ENCODE measurements around the gene TMEM219. TPM values are rescaled to one million over a fixed set of nuclear protein-coding genes. Genes with fewer than 3 reads are reported as not detected.

TMEM219 gene
- total and polyA plus RNA-seq, 4 donors, result 25.5 to 75.9 (median 46.9) TPM

DNA sequence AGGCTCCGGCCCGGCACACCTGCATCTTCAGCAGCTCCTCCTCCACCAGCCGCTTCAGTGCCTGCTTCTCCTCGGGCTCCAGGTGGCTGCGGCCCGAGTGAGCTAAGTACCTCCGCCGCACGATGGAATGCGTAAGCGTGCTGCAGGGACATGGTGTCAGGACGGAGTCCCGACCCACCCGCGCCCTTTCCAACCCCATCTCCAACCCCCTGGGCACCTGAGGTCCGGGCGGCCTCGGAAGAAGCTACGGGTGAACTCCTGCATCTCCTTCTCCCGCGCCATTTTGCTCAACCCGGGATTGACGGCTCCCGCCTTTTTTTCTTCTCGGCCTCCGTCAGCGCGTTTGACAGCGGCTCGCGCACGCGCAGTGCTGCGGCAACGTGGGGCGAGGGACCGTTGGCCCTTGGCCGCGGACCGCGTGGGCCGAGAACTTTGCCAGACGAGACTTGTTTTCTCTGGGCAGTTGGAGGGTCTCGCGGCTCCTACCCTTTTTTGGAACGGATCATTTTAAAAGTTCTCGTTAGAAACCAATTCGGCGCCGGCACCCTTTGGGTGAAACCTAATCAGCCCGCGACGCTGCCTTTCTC, 33.5 kb downstream of the TMEM219 start, which contains the start of gene HIRIP3:
TSS of gene HIRIP3 (minus strand) at position 294 of the 587 bp plus-strand sequence. CDS start at position 282, 12 bp downstream.
- H3K9ac ChIP-seq (ENCODE audit: low read depth in 1 of 2, low read length in 2 of 2), result peak within 1 kb of the TSS; percentile 99 to 100
- H3K4me1 ChIP-seq (ENCODE audit: control insufficient read depth in 4 of 4, insufficient read depth in 4 of 4, low read length in 3 of 4), result peaks cover 2 to 26% (median 18%) of the 10 kb centered on the region in 4 donors
- TF ChIP-seq, protein P1, sequence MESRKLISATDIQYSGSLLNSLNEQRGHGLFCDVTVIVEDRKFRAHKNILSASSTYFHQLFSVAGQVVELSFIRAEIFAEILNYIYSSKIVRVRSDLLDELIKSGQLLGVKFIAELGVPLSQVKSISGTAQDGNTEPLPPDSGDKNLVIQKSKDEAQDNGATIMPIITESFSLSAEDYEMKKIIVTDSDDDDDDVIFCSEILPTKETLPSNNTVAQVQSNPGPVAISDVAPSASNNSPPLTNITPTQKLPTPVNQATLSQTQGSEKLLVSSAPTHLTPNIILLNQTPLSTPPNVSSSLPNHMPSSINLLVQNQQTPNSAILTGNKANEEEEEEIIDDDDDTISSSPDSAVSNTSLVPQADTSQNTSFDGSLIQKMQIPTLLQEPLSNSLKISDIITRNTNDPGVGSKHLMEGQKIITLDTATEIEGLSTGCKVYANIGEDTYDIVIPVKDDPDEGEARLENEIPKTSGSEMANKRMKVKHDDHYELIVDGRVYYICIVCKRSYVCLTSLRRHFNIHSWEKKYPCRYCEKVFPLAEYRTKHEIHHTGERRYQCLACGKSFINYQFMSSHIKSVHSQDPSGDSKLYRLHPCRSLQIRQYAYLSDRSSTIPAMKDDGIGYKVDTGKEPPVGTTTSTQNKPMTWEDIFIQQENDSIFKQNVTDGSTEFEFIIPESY (IDR thresholded peaks at IDR 0.05), result peak; percentile 68
- TF ChIP-seq, protein P2, sequence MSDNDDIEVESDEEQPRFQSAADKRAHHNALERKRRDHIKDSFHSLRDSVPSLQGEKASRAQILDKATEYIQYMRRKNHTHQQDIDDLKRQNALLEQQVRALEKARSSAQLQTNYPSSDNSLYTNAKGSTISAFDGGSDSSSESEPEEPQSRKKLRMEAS (IDR thresholded peaks at IDR 0.05), result peak; percentile 58
- no peak for TF ChIP-seq TAF1 (conservative IDR thresholded peaks at IDR 0.05)
- H3K27ac ChIP-seq (ENCODE audit: low read depth in 1 of 2, low read length in 2 of 2), result peak within 1 kb of the TSS; percentile 99 to 100
- peak within 1 kb of the TSS; percentile 65 to 98 (median 74) for H3K4me3 ChIP-seq (ENCODE audit: low read depth in 1 of 3, low read length in 3 of 3)
- H3K27me3 ChIP-seq (ENCODE audit: control insufficient read depth in 4 of 4, insufficient read depth in 4 of 4, low read length in 3 of 4), result no peaks in the 10 kb centered on the region
- under 1% methylated on average over 53 of the region's 53 CpGs for WGBS
- peaks cover 0 to 27% (median 11%) of the 10 kb centered on the region in 4 donors for H3K36me3 ChIP-seq (ENCODE audit: control insufficient read depth in 4 of 4, insufficient read depth in 3 of 4, low read depth in 1 of 4, low read length in 3 of 4)
- H3K9me3 ChIP-seq (ENCODE audit: control insufficient read depth in 4 of 4, low read length in 3 of 4), result no peaks in the 10 kb centered on the region
- DNase-seq (ENCODE audit: low spot score), result peak; percentile 87

DNA sequence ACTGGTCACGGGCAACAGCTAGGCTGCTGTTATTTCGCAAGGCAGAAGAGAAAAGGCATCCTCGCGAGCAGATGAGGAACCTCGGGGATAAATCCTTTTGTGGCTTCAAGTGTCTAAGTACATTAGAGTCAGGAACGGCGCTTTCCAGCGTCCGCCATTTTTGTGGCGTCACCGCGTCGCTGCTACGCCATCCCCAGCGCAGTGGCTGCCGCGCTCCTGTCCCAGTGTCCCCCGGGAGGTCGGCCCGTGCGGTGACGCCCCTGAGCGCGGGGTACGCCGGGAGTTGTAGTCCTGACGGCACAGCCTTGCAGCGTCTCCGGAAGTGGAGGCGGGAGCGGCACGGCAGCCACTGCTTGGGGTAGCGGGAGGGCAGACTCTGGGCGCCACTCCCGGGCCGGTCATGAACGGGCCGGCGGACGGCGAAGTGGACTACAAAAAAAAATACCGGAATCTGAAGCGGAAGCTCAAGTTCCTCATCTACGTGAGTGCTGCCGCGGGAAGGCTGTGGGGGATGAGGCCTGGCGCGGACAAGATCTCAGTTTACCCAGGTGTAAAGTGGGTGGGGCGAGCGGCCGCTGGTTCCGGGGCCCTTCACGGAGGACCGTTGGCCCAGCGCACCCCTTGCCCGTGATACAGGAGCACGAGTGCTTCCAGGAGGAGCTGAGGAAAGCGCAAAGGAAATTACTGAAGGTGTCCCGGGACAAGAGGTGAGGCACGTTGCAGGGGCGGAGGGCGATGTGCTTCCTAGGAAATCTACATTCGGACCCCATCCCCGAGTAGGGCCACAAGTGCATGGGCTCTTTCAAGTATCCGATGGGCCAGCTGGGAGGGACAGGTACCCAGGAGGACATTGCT, 34.3 kb downstream of the TMEM219 start, which contains the start of gene INO80E:
TSS of gene INO80E (plus strand) at position 331 of the 855 bp plus-strand sequence. CDS start at position 401, 70 bp downstream.
- under 1% methylated on average over 65 of the region's 65 CpGs for WGBS
- peak within 1 kb of the TSS; percentile 99 to 100 for H3K9ac ChIP-seq (ENCODE audit: low read depth in 1 of 2, low read length in 2 of 2)
- H3K4me3 ChIP-seq (ENCODE audit: low read depth in 1 of 3, low read length in 3 of 3), result peak within 1 kb of the TSS; percentile 65 to 98 (median 74)
- no peaks in the 10 kb centered on the region for H3K9me3 ChIP-seq (ENCODE audit: control insufficient read depth in 4 of 4, low read length in 3 of 4)
- H3K4me1 ChIP-seq (ENCODE audit: control insufficient read depth in 4 of 4, insufficient read depth in 4 of 4, low read length in 3 of 4), result peaks cover 2 to 26% (median 18%) of the 10 kb centered on the region in 4 donors
- TF ChIP-seq, protein P3, sequence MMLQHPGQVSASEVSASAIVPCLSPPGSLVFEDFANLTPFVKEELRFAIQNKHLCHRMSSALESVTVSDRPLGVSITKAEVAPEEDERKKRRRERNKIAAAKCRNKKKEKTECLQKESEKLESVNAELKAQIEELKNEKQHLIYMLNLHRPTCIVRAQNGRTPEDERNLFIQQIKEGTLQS (IDR thresholded peaks at IDR 0.05), result peak; percentile 29
- peak; percentile 15 to 47 for TF ChIP-seq RAD21 (IDR thresholded peaks at IDR 0.05)
- TF ChIP-seq FOXA1 (IDR thresholded peaks at IDR 0.05), result peak; percentile 45
- peak in 1 of 2 donors; percentile 50 for TF ChIP-seq EGR1 (IDR thresholded peaks at IDR 0.05; ENCODE audit: low read depth in 2 of 2)
- TF ChIP-seq, protein P4, sequence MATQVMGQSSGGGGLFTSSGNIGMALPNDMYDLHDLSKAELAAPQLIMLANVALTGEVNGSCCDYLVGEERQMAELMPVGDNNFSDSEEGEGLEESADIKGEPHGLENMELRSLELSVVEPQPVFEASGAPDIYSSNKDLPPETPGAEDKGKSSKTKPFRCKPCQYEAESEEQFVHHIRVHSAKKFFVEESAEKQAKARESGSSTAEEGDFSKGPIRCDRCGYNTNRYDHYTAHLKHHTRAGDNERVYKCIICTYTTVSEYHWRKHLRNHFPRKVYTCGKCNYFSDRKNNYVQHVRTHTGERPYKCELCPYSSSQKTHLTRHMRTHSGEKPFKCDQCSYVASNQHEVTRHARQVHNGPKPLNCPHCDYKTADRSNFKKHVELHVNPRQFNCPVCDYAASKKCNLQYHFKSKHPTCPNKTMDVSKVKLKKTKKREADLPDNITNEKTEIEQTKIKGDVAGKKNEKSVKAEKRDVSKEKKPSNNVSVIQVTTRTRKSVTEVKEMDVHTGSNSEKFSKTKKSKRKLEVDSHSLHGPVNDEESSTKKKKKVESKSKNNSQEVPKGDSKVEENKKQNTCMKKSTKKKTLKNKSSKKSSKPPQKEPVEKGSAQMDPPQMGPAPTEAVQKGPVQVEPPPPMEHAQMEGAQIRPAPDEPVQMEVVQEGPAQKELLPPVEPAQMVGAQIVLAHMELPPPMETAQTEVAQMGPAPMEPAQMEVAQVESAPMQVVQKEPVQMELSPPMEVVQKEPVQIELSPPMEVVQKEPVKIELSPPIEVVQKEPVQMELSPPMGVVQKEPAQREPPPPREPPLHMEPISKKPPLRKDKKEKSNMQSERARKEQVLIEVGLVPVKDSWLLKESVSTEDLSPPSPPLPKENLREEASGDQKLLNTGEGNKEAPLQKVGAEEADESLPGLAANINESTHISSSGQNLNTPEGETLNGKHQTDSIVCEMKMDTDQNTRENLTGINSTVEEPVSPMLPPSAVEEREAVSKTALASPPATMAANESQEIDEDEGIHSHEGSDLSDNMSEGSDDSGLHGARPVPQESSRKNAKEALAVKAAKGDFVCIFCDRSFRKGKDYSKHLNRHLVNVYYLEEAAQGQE (IDR thresholded peaks at IDR 0.05), result peak; percentile 58
- TF ChIP-seq RXRA (IDR thresholded peaks at IDR 0.05), result peak in 1 of 2 donors; percentile 24
- peak; percentile 45 for TF ChIP-seq TAF1 (conservative IDR thresholded peaks at IDR 0.05)
- TF ChIP-seq, protein P5, sequence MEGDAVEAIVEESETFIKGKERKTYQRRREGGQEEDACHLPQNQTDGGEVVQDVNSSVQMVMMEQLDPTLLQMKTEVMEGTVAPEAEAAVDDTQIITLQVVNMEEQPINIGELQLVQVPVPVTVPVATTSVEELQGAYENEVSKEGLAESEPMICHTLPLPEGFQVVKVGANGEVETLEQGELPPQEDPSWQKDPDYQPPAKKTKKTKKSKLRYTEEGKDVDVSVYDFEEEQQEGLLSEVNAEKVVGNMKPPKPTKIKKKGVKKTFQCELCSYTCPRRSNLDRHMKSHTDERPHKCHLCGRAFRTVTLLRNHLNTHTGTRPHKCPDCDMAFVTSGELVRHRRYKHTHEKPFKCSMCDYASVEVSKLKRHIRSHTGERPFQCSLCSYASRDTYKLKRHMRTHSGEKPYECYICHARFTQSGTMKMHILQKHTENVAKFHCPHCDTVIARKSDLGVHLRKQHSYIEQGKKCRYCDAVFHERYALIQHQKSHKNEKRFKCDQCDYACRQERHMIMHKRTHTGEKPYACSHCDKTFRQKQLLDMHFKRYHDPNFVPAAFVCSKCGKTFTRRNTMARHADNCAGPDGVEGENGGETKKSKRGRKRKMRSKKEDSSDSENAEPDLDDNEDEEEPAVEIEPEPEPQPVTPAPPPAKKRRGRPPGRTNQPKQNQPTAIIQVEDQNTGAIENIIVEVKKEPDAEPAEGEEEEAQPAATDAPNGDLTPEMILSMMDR (IDR thresholded peaks at IDR 0.05; ENCODE audit: low read depth, low read length, missing input control), result peak; percentile 2
- TF ChIP-seq, protein P2 (IDR thresholded peaks at IDR 0.05), result no peak
- TF ChIP-seq YY1 (IDR thresholded peaks at IDR 0.05), result peak; percentile 99
- TF ChIP-seq NR2F2 (IDR thresholded peaks at IDR 0.05), result no peak
- TF ChIP-seq, protein P1 (IDR thresholded peaks at IDR 0.05), result no peak
- TF ChIP-seq GABPA (IDR thresholded peaks at IDR 0.05 in 1 of 2, conservative IDR thresholded peaks at IDR 0.05 in 1 of 2), result peak in 1 of 2 donors; percentile 86
- TF ChIP-seq HNF4G (IDR thresholded peaks at IDR 0.05), result no peak
- no peak for TF ChIP-seq FOXA2 (IDR thresholded peaks at IDR 0.05)
- TF ChIP-seq JUND (IDR thresholded peaks at IDR 0.05), result no peak
- TF ChIP-seq HNF4A (conservative IDR thresholded peaks at IDR 0.05), result peak in 1 of 2 donors; percentile 10
- TF ChIP-seq SP1 (IDR thresholded peaks at IDR 0.05), result peak; percentile 48
- peak; percentile 99 for DNase-seq (ENCODE audit: low spot score)
- no peaks in the 10 kb centered on the region for H3K27me3 ChIP-seq (ENCODE audit: control insufficient read depth in 4 of 4, insufficient read depth in 4 of 4, low read length in 3 of 4)
- peak within 1 kb of the TSS; percentile 99 to 100 for H3K27ac ChIP-seq (ENCODE audit: low read depth in 1 of 2, low read length in 2 of 2)
- peaks cover 0 to 25% (median 9%) of the 10 kb centered on the region in 4 donors for H3K36me3 ChIP-seq (ENCODE audit: control insufficient read depth in 4 of 4, insufficient read depth in 3 of 4, low read depth in 1 of 4, low read length in 3 of 4)
